ENCODE results near the gene COL25A1.

COL25A1 gene

GRCh38 chr4:109094056-109094455 is 208.4 kb downstream of the COL25A1 start:
- TF ChIP-seq CTCF (IDR thresholded peaks at IDR 0.05; ENCODE audit: unreplicated experiment in 3 of 3) = no peak
- no peaks in the 10 kb centered on the region for H3K9me3 Mint-ChIP-seq
- H3K27ac Mint-ChIP-seq = peak overlapping the region in 2 of 3 experiments; percentile 20 to 71
- H3K27me3 Mint-ChIP-seq (ENCODE audit: low read depth) = no peaks in the 10 kb centered on the region
- H3K4me1 Mint-ChIP-seq = peaks cover 41% of the 10 kb centered on the region
- H3K4me3 Mint-ChIP-seq = no peak overlapping the region
- H3K36me3 Mint-ChIP-seq (ENCODE audit: low read depth) = no peaks in the 10 kb centered on the region

- TF ChIP-seq CTCF (IDR thresholded peaks at IDR 0.05; ENCODE audit: unreplicated experiment in 3 of 3) = no peak
- peak overlapping the region in 1 of 3 experiments; percentile 16 for H3K4me3 Mint-ChIP-seq
- peaks cover 47% of the 10 kb centered on the region for H3K4me1 Mint-ChIP-seq
- H3K27ac Mint-ChIP-seq = peak overlapping the region; percentile 70 to 81 (median 79)
- no peaks in the 10 kb centered on the region for H3K9me3 Mint-ChIP-seq
- H3K27me3 Mint-ChIP-seq (ENCODE audit: low read depth) = no peaks in the 10 kb centered on the region
- H3K36me3 Mint-ChIP-seq (ENCODE audit: low read depth) = no peaks in the 10 kb centered on the region
Measured at GRCh38 chr4:109091727-109092409, 210.6 kb downstream of the COL25A1 start.

GRCh38 chr4:109083911-109084310 is 218.5 kb downstream of the COL25A1 start:
- H3K4me3 Mint-ChIP-seq = no peak overlapping the region

GRCh38 chr4:109079731-109080130 is 222.7 kb downstream of the COL25A1 start:
- Mint-ChIP-seq H3K27me3 (ENCODE audit: low read depth) (no peaks in the 10 kb centered on the region), H3K27ac (peak overlapping the region; percentile 89 to 92 (median 92)), H3K36me3 (ENCODE audit: low read depth) (peaks cover 3% of the 10 kb centered on the region), H3K4me1 (peaks cover 36% of the 10 kb centered on the region), H3K4me3 (no peak overlapping the region), H3K9me3 (peaks cover 2% of the 10 kb centered on the region)
- TF ChIP-seq CTCF (IDR thresholded peaks at IDR 0.05; ENCODE audit: unreplicated experiment in 3 of 3) = peak in 1 of 3 experiments; percentile 12

More at GRCh38 chr4:109083911-109084310, 218.5 kb downstream of the COL25A1 start:
- Mint-ChIP-seq H3K4me1 (peaks cover 43% of the 10 kb centered on the region), H3K27ac (no peak overlapping the region), H3K36me3 (ENCODE audit: low read depth) (no peaks in the 10 kb centered on the region), H3K9me3 (no peaks in the 10 kb centered on the region), H3K27me3 (ENCODE audit: low read depth) (no peaks in the 10 kb centered on the region)
- TF ChIP-seq CTCF (IDR thresholded peaks at IDR 0.05; ENCODE audit: unreplicated experiment in 3 of 3) = no peak

- Mint-ChIP-seq H3K4me1 (peaks cover 36% of the 10 kb centered on the region), H3K27me3 (ENCODE audit: low read depth) (no peaks in the 10 kb centered on the region), H3K27ac (peak overlapping the region; percentile 89 to 92 (median 92)), H3K9me3 (peaks cover 4% of the 10 kb centered on the region), H3K36me3 (ENCODE audit: low read depth) (peaks cover 5% of the 10 kb centered on the region), H3K4me3 (no peak overlapping the region)
- TF ChIP-seq CTCF (IDR thresholded peaks at IDR 0.05; ENCODE audit: unreplicated experiment in 3 of 3) = no peak
Measured at GRCh38 chr4:109079201-109079600, 223.3 kb downstream of the COL25A1 start.

- peaks cover 36% of the 10 kb centered on the region for H3K4me1 Mint-ChIP-seq
- H3K27me3 Mint-ChIP-seq (ENCODE audit: low read depth) = no peaks in the 10 kb centered on the region
- peak overlapping the region; percentile 89 to 92 (median 92) for H3K27ac Mint-ChIP-seq
- peaks cover 10% of the 10 kb centered on the region for H3K36me3 Mint-ChIP-seq (ENCODE audit: low read depth)
- H3K9me3 Mint-ChIP-seq = peaks cover 6% of the 10 kb centered on the region
- TF ChIP-seq CTCF (IDR thresholded peaks at IDR 0.05; ENCODE audit: unreplicated experiment in 3 of 3) = no peak
- peak overlapping the region in 1 of 3 experiments; percentile 15 for H3K4me3 Mint-ChIP-seq
Measured at GRCh38 chr4:109078724-109079123, 223.7 kb downstream of the COL25A1 start.
